Dedifferentiated amniotic fluid mesenchymal stem cell (primary cell): Measurements from ENCODE around the gene RCSD1.

Source experiments
- DNase-seq: peaks from one replicate; pipeline ENCODE4 v3.0.0-alpha.2; 2016; ENCODE audit errors: extremely low spot score

The RCSD1 gene

GRCh38 chr1:167618366-167618765 lies 11.7 kb upstream of the RCSD1 start:
- DNase-seq = no peak

- no peak for DNase-seq
Measured at GRCh38 chr1:167618789-167619188, 11.2 kb upstream of the RCSD1 start.

- no peak for DNase-seq
Measured at GRCh38 chr1:167620002-167620401, 10.0 kb upstream of the RCSD1 start.

GRCh38 chr1:167621780-167622313 lies 8.2 kb upstream of the RCSD1 start:
- no peak for DNase-seq

GRCh38 chr1:167623951-167624350 lies 6.1 kb upstream of the RCSD1 start:
- no peak for DNase-seq

GRCh38 chr1:167625040-167625823 lies 4.8 kb upstream of the RCSD1 start:
- no peak for DNase-seq

GRCh38 chr1:167627615-167627864 lies 2.5 kb upstream of the RCSD1 start:
- DNase-seq = no peak

- no peak for DNase-seq
Measured at GRCh38 chr1:167627865-167628641, 2.0 kb upstream of the RCSD1 start.

GRCh38 chr1:167628741-167629515 lies 1.1 kb upstream of the RCSD1 start:
- no peak for DNase-seq

- no peak for DNase-seq
Measured at GRCh38 chr1:167630568-167631385, 745 bp downstream of the RCSD1 start.

GRCh38 chr1:167631386-167631935 lies 1.4 kb downstream of the RCSD1 start:
- no peak for DNase-seq

- no peak for DNase-seq
Measured at GRCh38 chr1:167631936-167632614, 2.0 kb downstream of the RCSD1 start.

- DNase-seq = no peak
Measured at GRCh38 chr1:167633258-167633944, 3.4 kb downstream of the RCSD1 start.

GRCh38 chr1:167634435-167634834 lies 4.4 kb downstream of the RCSD1 start:
- no peak for DNase-seq

- no peak for DNase-seq
Measured at GRCh38 chr1:167635156-167635648, 5.2 kb downstream of the RCSD1 start.

GRCh38 chr1:167635941-167636340 lies 5.9 kb downstream of the RCSD1 start:
- DNase-seq = no peak

- DNase-seq = no peak
Measured at GRCh38 chr1:167638064-167638463, 8.0 kb downstream of the RCSD1 start.

- DNase-seq = no peak
Measured at GRCh38 chr1:167640051-167640450, 10.0 kb downstream of the RCSD1 start.

- DNase-seq = no peak
Measured at GRCh38 chr1:167641786-167642500, 11.9 kb downstream of the RCSD1 start.
